Mononuclear cell (primary cell): ENCODE results near the gene IZUMO2. TPM values are rescaled to one million over a fixed set of nuclear protein-coding genes. Genes with fewer than 3 reads are reported as not detected.
"Not testable (repeated sequence)": the region's sequence is repeated elsewhere in the genome, so short reads cannot be mapped to it uniquely, and the experiment has no call there.

ENCODE experiments used
- H3K27me3 ChIP-seq: 2 replicates; pipeline ENCODE4 v1.6.0; 2011; ENCODE audit warnings: low read length, control low read depth; ENCODE audit not compliant: insufficient read depth
- H3K4me1 ChIP-seq: 2 replicates; pipeline ENCODE4 v1.5.1; 2011; ENCODE audit warnings: mild to moderate bottlenecking, low read length, control low read depth; ENCODE audit not compliant: insufficient read depth
- H3K4me3 ChIP-seq: 2 replicates; pipeline ENCODE4 v1.5.1; 2011; ENCODE audit warnings: mild to moderate bottlenecking, low read length, moderate library complexity
- H3K9me3 ChIP-seq: 2 replicates; pipeline ENCODE4 v1.5.1; 2011; ENCODE audit warnings: low read depth, mild to moderate bottlenecking, control low read depth, low read length
- total RNA-seq: library from RNA; depleted of rRNA; stranded (reverse); fragments of >200 nt; gene quantifications from one replicate; pipeline ENCODE4 v1.2.3, GENCODE V29; 2012

The IZUMO2 gene
- total RNA-seq, 1 donor = not detected

- not testable (repeated sequence) for H3K27me3 ChIP-seq, H3K4me3 ChIP-seq, H3K4me1 ChIP-seq, H3K9me3 ChIP-seq
Observed at GRCh38 chr19:50134777-50135719, 28.0 kb downstream of the IZUMO2 start.

GRCh38 chr19:50133518-50134492 is 29.3 kb downstream of the IZUMO2 start:
- not testable (repeated sequence) for H3K27me3 ChIP-seq, H3K4me1 ChIP-seq, H3K4me3 ChIP-seq, H3K9me3 ChIP-seq

- not testable (repeated sequence) for H3K4me1 ChIP-seq, H3K27me3 ChIP-seq, H3K4me3 ChIP-seq, H3K9me3 ChIP-seq
Observed at GRCh38 chr19:50104012-50104411, 59.1 kb downstream of the IZUMO2 start.

GRCh38 chr19:50103405-50103804 is 59.7 kb downstream of the IZUMO2 start:
- H3K9me3 ChIP-seq, H3K4me1 ChIP-seq, H3K27me3 ChIP-seq, H3K4me3 ChIP-seq: not testable (repeated sequence)

Other genes starting within 250 kb of the IZUMO2 start
- 5.0 TPM for gene ATF5, start 234.1 kb downstream of the IZUMO2 start, total RNA-seq
- gene NUP62, start 233.8 kb downstream of the IZUMO2 start, total RNA-seq = 21.8 TPM
- 0.10 TPM for gene SIGLEC11, start 202.1 kb downstream of the IZUMO2 start, total RNA-seq
- gene VRK3, start 137.9 kb downstream of the IZUMO2 start, total RNA-seq = 23.7 TPM
- 2.0 TPM for gene ZNF473, start 137.3 kb downstream of the IZUMO2 start, total RNA-seq
- not detected for gene MYH14, start 40.3 kb upstream of the IZUMO2 start, total RNA-seq
- 2.1 TPM for gene KCNC3, start 166.1 kb upstream of the IZUMO2 start, total RNA-seq
- not detected for gene NAPSA, start 202.4 kb upstream of the IZUMO2 start, total RNA-seq
- gene NR1H2, start 213.2 kb upstream of the IZUMO2 start, total RNA-seq = 125 TPM
- 7.7 TPM for gene POLD1, start 221.1 kb upstream of the IZUMO2 start, total RNA-seq